Astrocyte of the hippocampus (primary cell): Measurements from ENCODE around the gene SNAP23.
"Not testable (repeated sequence)": the region's sequence is repeated elsewhere in the genome, so short reads cannot be mapped to it uniquely, and the experiment has no call there.

Experiments
- DNase-seq: peaks from one replicate; pipeline ENCODE4 v3.0.0; 2011; ENCODE audit warnings: low read depth, low spot score

The SNAP23 gene

DNA sequence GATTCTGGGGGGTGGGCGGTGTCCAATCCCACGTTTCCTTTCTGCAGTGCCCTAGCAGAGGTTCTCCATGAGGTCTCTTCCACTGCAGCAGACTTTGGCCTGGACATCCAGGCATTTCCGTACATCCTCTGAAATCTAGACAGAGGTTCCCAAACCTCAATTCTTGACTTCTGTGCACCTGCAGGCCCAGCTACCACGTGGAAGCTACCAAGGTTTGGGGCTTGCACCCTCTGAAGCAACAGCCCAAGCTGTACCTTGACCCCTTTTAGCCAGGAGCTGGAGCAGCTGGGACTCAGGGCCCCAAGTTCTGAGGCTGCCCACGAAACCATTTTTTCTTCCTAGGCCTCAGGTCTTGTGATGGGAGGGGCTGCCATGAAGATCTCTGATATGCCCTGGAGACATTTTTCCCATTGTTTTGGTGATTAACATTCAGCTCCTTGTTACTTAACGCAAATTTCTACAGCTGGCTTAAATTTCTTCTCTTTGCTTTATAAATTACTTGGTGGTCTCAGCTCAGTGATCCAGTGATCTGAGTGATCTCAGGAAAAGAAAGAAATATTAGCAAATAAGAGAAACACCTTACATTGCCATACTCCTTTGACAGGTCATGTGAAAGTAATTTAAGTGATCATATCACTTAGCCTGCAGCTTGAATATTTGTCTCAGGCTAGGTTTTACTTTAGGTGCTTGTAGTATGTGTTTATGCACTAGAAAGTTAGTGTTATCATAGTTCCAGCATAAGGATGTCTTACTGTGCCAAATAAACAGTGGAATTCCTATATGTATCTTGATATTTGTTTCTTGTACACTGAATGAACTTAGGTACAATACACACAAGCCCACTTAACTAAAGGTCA lies 3.0 kb downstream of the SNAP23 start:
- no peak for DNase-seq

DNA sequence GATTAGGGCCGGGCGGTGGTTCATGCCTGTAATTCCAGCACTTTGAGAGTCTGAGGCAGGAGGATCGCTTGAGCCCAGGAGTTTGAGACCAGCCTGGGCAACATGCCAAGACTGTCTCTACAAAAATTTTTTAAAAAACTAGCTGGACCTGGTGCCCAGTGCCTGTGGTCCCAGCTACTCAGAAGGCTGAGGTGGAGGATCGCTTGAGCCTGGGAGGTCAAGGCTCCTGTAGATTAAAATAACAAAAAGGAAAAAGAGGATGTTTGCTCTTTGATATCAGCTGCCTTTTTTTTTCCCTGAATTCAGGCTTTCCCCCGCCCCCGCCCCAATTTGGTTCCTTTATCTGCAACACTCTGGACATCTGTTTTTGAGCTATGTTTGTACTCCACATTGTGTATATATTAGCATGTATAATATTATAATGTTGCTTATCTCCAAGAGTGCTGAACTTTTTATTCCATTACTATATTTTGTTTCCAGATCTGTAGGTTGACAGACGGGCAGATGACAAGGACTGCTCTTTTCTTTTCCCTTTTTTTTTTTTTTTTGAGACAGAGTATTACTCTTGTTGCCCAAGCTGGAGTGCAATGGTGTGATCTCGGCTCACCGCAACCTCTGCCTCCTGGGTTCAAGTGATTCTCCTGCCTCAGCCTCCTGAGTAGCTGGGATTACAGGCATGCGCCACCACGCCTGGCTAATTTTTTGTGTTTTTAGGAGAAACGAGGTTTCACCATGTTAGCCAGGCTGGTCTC lies 4.6 kb downstream of the SNAP23 start:
- no peak for DNase-seq

DNA sequence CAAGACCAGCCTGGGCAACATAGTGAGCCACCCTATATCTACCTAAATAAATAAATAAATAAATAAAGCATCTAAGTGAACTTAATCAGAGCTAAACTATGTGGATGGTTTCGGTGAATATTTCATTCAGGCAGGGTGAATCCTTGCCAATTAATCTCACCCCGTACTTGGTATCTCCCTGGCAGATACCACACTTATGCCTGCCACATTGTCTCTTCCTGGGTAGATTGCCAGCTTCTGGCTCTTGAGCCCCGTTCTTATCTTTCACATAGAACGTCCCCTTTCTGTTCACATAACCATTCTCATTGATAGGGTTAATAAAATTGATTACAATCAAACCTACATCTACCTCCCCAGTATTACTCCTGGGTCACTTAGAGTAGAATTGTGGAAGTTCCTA lies 7.0 kb downstream of the SNAP23 start:
- DNase-seq: no peak

DNA sequence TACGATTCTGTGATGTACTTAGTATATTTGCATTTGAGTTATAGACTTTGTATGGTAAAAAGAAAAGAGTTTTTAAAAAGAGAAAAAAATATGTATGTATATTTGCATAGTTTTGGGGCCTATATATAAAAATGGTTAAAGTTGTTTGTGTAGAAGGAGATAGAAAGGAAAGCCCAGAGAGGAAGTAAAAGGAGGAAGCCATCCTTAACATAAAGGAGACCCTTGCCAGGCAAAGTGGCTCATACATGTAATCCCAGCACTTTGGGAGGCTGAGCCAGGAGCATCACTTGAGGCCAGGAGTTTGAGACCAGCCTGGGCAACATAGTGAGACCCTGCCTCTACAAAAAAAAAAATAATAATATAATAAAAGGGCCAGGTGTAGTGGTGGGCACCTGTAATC lies 8.4 kb downstream of the SNAP23 start:
- no peak for DNase-seq

DNA sequence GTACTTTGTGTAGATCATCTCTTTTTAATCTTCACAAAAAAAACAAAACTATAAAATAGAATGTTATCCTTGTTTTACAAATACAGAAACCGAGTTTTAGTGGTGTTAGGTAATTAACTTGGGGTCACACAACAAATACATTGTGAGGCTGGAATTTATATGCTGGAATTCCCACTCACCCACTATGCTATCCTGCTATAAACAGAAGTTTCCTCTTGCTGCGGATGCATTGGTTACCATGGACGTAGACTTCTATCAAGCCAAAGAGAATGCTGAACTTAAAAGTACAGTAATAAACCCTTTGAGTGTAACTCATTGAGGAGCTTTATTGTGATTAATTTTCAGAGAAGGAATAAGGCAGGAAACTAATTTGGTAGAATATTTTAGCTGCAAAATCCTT lies 9.2 kb downstream of the SNAP23 start:
- no peak for DNase-seq

DNA sequence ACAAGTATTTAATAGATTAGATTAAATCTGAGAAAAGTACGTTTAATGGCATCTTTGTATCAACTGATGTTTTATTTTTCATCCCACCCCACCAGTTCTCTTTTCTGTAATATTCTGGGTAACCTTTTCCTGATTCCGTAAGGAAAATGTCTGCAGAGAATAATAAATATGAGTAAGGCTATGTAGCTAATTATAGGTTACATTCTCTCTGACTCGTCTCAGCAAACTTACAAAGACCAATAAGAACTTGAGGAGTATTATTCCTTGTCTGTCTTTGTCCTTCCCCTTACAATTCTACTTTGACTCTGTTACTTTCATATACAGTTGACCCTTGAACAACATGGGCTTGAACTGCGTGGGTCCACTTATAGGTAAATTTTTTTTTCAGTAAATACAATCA lies 12.1 kb downstream of the SNAP23 start:
- DNase-seq: no peak

GRCh38 chr15:42508263-42508690 lies 12.8 kb downstream of the SNAP23 start:
- no peak for DNase-seq

DNA sequence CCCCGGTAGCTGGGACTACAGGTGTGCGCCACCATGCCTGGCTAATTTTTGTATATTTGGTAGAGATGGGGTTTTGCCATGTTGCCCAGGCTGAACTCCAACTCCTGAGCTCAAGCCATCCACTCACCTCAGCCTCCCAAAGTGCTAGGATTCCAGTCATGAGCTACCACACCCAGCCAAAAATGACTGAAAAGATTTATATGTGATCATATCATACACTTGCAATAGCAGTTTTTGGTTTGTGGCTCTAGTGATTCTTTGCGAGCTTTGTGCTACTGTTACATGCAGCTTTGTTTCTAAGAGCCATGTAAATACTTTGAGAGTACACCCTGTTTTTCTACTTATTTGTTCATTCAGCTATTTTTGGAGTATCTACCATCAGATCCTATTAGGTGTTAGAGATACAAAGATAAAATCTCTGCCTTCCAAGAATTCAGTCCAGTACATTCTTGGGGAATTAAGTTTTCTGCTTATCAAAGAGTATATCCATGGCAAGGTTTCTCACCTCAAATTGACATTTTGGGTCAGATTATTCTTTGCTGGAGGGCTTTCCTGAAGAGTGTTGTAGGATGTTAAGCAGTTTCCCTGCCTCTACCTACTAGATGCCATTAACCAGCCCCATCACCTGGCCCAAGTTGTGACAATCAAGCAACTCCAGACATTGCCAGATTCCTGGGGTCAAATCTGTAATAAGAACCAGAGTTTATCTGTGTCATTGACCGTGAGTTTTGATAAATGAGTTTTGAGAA lies 15.0 kb downstream of the SNAP23 start:
- DNase-seq: no peak

DNA sequence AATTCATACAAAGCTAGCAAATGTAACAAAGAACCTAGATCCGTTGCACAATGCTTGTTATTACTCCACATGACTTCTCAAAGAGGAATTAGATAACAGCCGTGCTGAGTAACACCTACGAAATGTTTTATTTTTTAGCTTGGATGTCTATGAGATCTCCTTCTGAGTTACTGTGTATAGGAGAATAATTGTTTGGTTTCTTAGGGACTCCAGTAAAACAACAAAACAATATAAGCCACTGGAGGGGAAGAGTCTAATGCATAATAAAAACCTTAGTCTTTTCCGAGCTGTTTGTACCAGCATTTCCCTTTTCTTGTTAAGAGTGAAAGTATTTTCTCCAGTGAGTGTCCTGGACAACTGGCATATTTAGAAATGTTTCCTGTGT lies 15.6 kb downstream of the SNAP23 start:
- peak; percentile 62 for DNase-seq

GRCh38 chr15:42523331-42523730 lies 27.9 kb downstream of the SNAP23 start:
- DNase-seq: no peak

- DNase-seq: no peak
These were observed 33.5 kb downstream of the SNAP23 start for GRCh38 chr15:42528970-42529369.

GRCh38 chr15:42533246-42533645 lies 37.8 kb downstream of the SNAP23 start:
- no peak for DNase-seq

DNA sequence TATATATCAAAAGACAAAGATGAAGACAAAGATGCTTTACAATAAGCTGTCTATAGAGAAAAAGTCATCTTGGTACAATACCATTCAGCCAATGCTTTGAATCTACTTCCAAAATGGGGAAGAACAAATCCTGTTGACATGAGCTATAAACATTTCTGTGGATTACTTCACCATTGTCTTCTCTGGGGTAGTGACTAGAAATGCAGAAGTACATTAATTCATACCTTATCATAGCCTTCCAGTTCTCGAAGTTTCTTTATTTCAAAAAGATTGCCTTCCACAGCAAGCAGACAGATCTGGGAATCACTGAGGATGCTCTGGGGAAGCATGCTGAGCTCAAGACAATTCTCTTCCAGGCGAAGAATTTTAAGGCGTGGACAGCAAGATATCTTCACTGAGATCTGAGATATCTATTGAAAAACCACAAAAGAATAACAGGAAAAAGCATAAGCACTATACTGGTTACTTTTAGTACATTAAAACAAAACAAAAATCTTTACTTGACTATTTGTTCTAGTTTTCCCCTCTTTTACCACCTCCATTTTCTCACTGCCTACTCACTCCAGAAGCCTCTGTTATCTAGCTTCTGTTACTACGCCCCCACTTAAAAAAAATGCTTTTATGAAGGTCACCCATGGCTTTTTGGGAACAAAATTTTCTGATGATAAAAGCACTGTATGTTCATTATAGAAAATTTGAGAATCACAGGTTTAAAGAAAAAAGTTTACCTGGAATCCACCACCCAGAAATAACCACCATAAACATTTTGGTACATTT lies 49.6 kb downstream of the SNAP23 start:
- DNase-seq: no peak

GRCh38 chr15:42547918-42548248 lies 52.4 kb downstream of the SNAP23 start:
- DNase-seq: no peak

GRCh38 chr15:42548249-42549031 lies 53.0 kb downstream of the SNAP23 start, which contains the start of the genes HAUS2 and LRRC57:
Gene HAUS2, plus strand, starts transcription at chr15:42548838. Its CDS starts 35 bp downstream, at chr15:42548873.
Gene LRRC57, minus strand, starts transcription at chr15:42548793. Its CDS starts 359 bp downstream, at chr15:42548434.
- DNase-seq: peak; percentile 95

- DNase-seq: no peak
These were observed 53.6 kb downstream of the SNAP23 start for GRCh38 chr15:42549032-42549491.

DNA sequence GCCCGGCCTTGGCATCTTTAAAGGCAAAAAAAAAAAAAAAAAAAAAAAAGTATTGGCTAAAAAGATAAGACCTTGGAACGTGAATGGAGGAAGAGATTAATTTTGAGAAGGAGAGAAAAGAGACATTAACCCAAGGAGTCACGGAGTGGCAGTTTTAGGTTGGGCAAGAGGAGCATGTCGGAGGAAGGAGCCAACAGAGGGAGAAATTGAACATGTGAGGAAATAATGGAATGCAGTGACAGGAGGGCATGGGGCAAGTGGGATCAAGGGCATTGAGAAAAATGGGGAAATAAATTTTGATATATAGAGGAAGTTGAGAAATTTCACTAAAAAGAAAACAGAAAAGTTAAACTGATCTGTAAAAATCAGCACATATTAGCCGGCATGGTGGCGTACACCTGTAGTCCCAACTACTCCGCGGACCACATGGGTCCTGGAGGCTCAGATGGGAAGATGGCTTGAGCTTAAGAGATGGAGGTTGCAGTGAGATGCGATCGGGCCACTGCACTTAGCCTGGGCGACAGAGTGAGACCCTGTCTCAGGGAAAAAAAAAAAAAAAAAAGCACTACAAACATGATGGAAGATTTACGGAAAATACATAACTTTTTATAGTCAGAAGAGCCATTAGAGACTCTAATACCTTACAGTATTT lies 54.4 kb downstream of the SNAP23 start:
- DNase-seq: no peak

DNA sequence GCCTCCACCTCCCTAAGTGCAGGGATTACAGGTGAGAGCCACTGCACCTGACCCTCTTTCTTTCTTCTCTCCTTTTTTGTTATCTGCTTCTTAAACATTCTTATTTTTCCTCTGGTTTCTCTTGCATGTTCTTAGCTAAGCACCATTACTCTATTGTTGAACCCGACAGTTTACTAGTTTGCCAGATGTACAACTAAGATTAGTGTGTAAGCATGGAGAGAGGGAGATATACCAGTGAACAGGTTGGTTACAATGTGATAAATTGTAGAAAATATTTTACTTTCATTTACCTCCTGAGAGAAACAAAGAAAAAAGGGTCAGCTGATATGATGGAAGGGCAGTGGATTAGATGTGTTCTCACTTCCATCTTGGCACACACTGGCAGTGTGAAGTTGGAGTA lies 58.1 kb downstream of the SNAP23 start:
- DNase-seq: no peak

DNA sequence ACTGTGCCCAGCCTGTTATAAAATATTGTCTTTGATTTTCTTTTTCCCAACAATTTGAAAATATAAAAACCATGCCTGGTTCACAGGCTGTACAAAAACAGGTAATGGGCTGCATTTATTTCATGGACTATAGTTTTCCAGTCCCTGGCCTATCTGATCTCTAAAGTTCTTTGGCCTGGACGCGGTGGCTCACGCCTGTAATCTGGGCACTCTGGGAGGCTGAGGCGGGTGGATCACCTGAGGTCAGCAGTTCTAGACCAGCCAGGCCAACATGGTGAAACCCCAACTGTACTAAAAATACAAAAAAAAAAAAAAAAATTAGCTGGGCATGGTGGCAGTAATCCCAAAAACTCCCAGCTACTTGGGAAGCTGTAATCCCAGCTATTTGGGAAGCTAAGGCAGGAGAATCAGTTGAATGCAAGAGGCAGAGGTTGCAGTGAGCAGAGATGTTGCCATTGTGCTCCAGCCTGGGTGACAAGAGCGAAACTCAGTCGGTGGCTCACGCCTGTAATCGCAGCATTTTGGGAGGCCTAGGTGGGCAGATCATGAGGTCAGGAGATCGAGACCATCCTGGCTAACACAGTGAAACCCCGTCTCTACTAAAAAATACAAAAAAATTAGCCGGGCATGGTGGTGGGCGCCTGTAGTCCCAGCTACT lies 61.2 kb downstream of the SNAP23 start:
- DNase-seq: not testable (repeated sequence)
